Vagina (tissue), 2 donors: ENCODE data around the gene ADD1. TPM values are rescaled to one million over a fixed set of nuclear protein-coding genes. Genes with fewer than 3 reads are reported as not detected.

Experiments used
- DNase-seq, 2 donors: peaks; one replicate each; pipeline ENCODE4 v3.0.0-alpha.2; 2017; ENCODE audit errors: extremely low spot score in 2 of 2
- H3K27ac ChIP-seq: fragments of 200-600 bp; sonication (generic); one replicate; pipeline ENCODE4 v1.5.1; 2019
- H3K27me3 ChIP-seq: fragments of 200-600 bp; sonication (generic); one replicate; pipeline ENCODE4 v1.5.1; 2019
- H3K36me3 ChIP-seq, 2 donors: fragments of 200-600 bp; sonication (generic); one replicate each; pipeline ENCODE4 v1.5.1; 2017 to 2019
- H3K4me1 ChIP-seq: fragments of 200-600 bp; sonication (generic); one replicate; pipeline ENCODE4 v1.5.1; 2019
- H3K4me3 ChIP-seq, 2 donors: fragments of 200-600 bp; sonication (generic); 1 replicate in 1 of 2; 2 replicates in 1 of 2; pipeline ENCODE4 v1.5.1; 2016 to 2019
- H3K9me3 ChIP-seq: fragments of 200-600 bp; sonication (generic); one replicate; pipeline ENCODE4 v1.5.1; 2019
- CTCF ChIP-seq, 3 experiments: fragments of 450-650 bp in 2 of 3; fragments of 200-600 bp in 1 of 3; sonication (generic) in 1 of 3; IDR thresholded peaks; one replicate each; pipeline ENCODE4 v1.5.1; 2017 to 2019; ENCODE audit warnings: antibody characterized with exemption in 3 of 3, mild to moderate bottlenecking in 2 of 3, moderate library complexity in 2 of 3
- POLR2A ChIP-seq, 2 donors: fragments of 450-650 bp; IDR thresholded peaks; one replicate each; pipeline ENCODE4 v1.6.1; 2017; ENCODE audit warnings: antibody characterized with exemption in 2 of 2, mild to moderate bottlenecking in 2 of 2, moderate library complexity in 2 of 2
- POLR2AphosphoS5 ChIP-seq, 2 donors: sonication (generic); formaldehyde crosslinking; IDR thresholded peaks; one replicate each; pipeline ENCODE4 v1.9.0; 2017; ENCODE audit warnings: antibody characterized with exemption in 2 of 2, mild to moderate bottlenecking in 2 of 2, low read depth in 1 of 2; ENCODE audit not compliant: insufficient read depth in 1 of 2
- intact Hi-C: fragments of 100-400 bp; cut with DNase I; formaldehyde crosslinking; loops from one replicate; pipeline ENCODE4 v1.15.1; 2023
- total RNA-seq: library from RNA; depleted of rRNA; stranded (reverse); fragments of >200 nt; gene quantifications from one replicate; pipeline ENCODE4 v1.2.3, GENCODE V29; 2016

Gene ADD1
- total RNA-seq, 1 donor from 2014 or later = 228 TPM

- intact Hi-C loops = no loop called here
- no peaks in the 10 kb centered on the region for H3K27me3 ChIP-seq
- peak in 1 of 2 donors; percentile 77 for DNase-seq
- no peak for TF ChIP-seq POLR2AphosphoS5 (IDR thresholded peaks at IDR 0.05; ENCODE audit: insufficient read depth in 1 of 2, low read depth in 1 of 2)
- no peak for TF ChIP-seq CTCF (IDR thresholded peaks at IDR 0.05)
- TF ChIP-seq POLR2A (IDR thresholded peaks at IDR 0.05) = no peak
- H3K4me1 ChIP-seq = peaks cover 14% of the 10 kb centered on the region
- no peak overlapping the region for H3K4me3 ChIP-seq
- no peak overlapping the region for H3K27ac ChIP-seq
- peaks cover 0 to 81% of the 10 kb centered on the region in 2 donors for H3K36me3 ChIP-seq
- H3K9me3 ChIP-seq = no peaks in the 10 kb centered on the region
Observed at GRCh38 chr4:2941138-2942036, 97.7 kb downstream of the ADD1 start.

- TF ChIP-seq POLR2AphosphoS5 (IDR thresholded peaks at IDR 0.05; ENCODE audit: insufficient read depth in 1 of 2, low read depth in 1 of 2) (no peak), POLR2A (IDR thresholded peaks at IDR 0.05) (no peak), CTCF (IDR thresholded peaks at IDR 0.05) (no peak)
- Histone ChIP-seq H3K4me3 (no peak overlapping the region), H3K9me3 (no peaks in the 10 kb centered on the region), H3K36me3 (peaks cover 0 to 88% of the 10 kb centered on the region in 2 donors), H3K27ac (no peak overlapping the region), H3K4me1 (peaks cover 7% of the 10 kb centered on the region), H3K27me3 (no peaks in the 10 kb centered on the region)
- intact Hi-C loops = no loop called here
- DNase-seq = peak in 1 of 2 donors; percentile 70
Observed at GRCh38 chr4:2942037-2942531, 98.4 kb downstream of the ADD1 start.

- no peak for TF ChIP-seq POLR2AphosphoS5 (IDR thresholded peaks at IDR 0.05; ENCODE audit: insufficient read depth in 1 of 2, low read depth in 1 of 2)
- no peak for TF ChIP-seq CTCF (IDR thresholded peaks at IDR 0.05)
- TF ChIP-seq POLR2A (IDR thresholded peaks at IDR 0.05) = no peak
- Histone ChIP-seq H3K36me3 (peaks cover 0 to 92% of the 10 kb centered on the region in 2 donors), H3K27ac (no peak overlapping the region), H3K4me1 (peaks cover under 1% of the 10 kb centered on the region), H3K9me3 (no peaks in the 10 kb centered on the region), H3K27me3 (no peaks in the 10 kb centered on the region), H3K4me3 (no peak overlapping the region)
- DNase-seq = peak in 1 of 2 donors; percentile 82
- intact Hi-C loops = no loop called here
Observed at GRCh38 chr4:2942532-2943363, 99.1 kb downstream of the ADD1 start.

- no peak overlapping the region for H3K27ac ChIP-seq
- no peak for TF ChIP-seq POLR2A (IDR thresholded peaks at IDR 0.05)
- no peak for TF ChIP-seq CTCF (IDR thresholded peaks at IDR 0.05)
- no peak for TF ChIP-seq POLR2AphosphoS5 (IDR thresholded peaks at IDR 0.05; ENCODE audit: insufficient read depth in 1 of 2, low read depth in 1 of 2)
- no peak overlapping the region for H3K4me3 ChIP-seq
- intact Hi-C loops = no loop called here
- no peaks in the 10 kb centered on the region for H3K9me3 ChIP-seq
- DNase-seq = no peak
- H3K36me3 ChIP-seq = peaks cover 0 to 92% of the 10 kb centered on the region in 2 donors
- no peaks in the 10 kb centered on the region for H3K27me3 ChIP-seq
- H3K4me1 ChIP-seq = no peaks in the 10 kb centered on the region
Observed at GRCh38 chr4:2943364-2944090, 99.9 kb downstream of the ADD1 start.
